ENCODE data around the gene SLAIN2.

Gene SLAIN2

GRCh38 chr4:48461000-48461399 lies 119.7 kb downstream of the SLAIN2 start:
- TF ChIP-seq, protein P1, sequence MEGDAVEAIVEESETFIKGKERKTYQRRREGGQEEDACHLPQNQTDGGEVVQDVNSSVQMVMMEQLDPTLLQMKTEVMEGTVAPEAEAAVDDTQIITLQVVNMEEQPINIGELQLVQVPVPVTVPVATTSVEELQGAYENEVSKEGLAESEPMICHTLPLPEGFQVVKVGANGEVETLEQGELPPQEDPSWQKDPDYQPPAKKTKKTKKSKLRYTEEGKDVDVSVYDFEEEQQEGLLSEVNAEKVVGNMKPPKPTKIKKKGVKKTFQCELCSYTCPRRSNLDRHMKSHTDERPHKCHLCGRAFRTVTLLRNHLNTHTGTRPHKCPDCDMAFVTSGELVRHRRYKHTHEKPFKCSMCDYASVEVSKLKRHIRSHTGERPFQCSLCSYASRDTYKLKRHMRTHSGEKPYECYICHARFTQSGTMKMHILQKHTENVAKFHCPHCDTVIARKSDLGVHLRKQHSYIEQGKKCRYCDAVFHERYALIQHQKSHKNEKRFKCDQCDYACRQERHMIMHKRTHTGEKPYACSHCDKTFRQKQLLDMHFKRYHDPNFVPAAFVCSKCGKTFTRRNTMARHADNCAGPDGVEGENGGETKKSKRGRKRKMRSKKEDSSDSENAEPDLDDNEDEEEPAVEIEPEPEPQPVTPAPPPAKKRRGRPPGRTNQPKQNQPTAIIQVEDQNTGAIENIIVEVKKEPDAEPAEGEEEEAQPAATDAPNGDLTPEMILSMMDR (IDR thresholded peaks at IDR 0.05; ENCODE audit: low read depth, low read length): no peak
- no peak for DNase-seq (ENCODE audit: low read depth in 2 of 2)
- no peak overlapping the region for H3K4me3 ChIP-seq (replicated peaks in 1 of 2; ENCODE audit: low read depth in 2 of 2, low read length in 2 of 2)

DNA sequence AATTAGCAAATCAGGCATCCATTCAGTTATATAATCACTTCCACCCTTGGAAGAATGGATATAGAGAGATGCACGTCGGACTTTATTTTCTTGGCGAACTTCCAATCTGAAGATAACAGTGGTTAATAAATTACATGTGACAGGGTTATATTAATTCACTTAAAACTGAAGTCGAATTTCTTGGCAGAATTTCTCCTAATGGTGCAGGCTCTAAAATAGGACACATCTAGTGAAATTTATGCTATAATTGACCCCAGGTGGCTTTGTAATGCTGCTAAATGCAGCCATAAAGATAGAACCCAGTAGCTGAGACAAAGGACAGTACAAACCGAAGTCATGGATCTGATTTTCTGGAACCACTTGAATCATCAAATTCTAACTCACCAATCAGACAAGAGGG lies 121.0 kb downstream of the SLAIN2 start:
- DNase-seq (ENCODE audit: low read depth in 2 of 2): no peak
- no peak overlapping the region for H3K4me3 ChIP-seq (replicated peaks in 1 of 2; ENCODE audit: low read depth in 2 of 2, low read length in 2 of 2)
- TF ChIP-seq, protein P1 (IDR thresholded peaks at IDR 0.05; ENCODE audit: low read depth, low read length): no peak

GRCh38 chr4:48467442-48467841 lies 126.1 kb downstream of the SLAIN2 start:
- no peak for DNase-seq (ENCODE audit: low read depth in 2 of 2)
- H3K4me3 ChIP-seq (replicated peaks in 1 of 2; ENCODE audit: low read depth in 2 of 2, low read length in 2 of 2): no peak overlapping the region
- TF ChIP-seq, protein P1 (IDR thresholded peaks at IDR 0.05; ENCODE audit: low read depth, low read length): no peak

GRCh38 chr4:48467891-48468290 lies 126.6 kb downstream of the SLAIN2 start:
- DNase-seq (ENCODE audit: low read depth in 2 of 2): no peak
- TF ChIP-seq, protein P1 (IDR thresholded peaks at IDR 0.05; ENCODE audit: low read depth, low read length): no peak
- no peak overlapping the region for H3K4me3 ChIP-seq (replicated peaks in 1 of 2; ENCODE audit: low read depth in 2 of 2, low read length in 2 of 2)

GRCh38 chr4:48470137-48470536 lies 128.8 kb downstream of the SLAIN2 start:
- no peak for DNase-seq (ENCODE audit: low read depth in 2 of 2)
- H3K4me3 ChIP-seq (replicated peaks in 1 of 2; ENCODE audit: low read depth in 2 of 2, low read length in 2 of 2): no peak overlapping the region
- TF ChIP-seq, protein P1 (IDR thresholded peaks at IDR 0.05; ENCODE audit: low read depth, low read length): no peak

DNA sequence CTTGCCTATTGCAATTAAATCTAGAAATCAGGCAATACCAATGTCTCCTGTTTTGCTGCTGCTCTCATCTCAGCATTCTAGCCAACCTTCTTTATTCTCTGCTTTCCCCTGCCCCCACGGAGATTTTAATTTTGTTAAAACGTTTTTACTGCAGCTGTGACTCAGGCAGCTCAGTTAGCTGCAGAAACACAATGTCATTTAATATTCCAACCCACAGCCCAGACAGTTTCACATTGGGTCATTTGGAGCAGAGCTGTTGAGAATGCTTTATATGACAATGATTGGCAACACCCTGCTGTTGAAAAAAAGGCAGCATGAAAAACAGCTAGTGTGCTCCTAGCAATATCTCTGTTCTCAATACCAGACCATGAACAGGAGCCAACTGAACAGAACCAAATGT lies 129.2 kb downstream of the SLAIN2 start:
- TF ChIP-seq, protein P1 (IDR thresholded peaks at IDR 0.05; ENCODE audit: low read depth, low read length): no peak
- H3K4me3 ChIP-seq (replicated peaks in 1 of 2; ENCODE audit: low read depth in 2 of 2, low read length in 2 of 2): no peak overlapping the region
- no peak for DNase-seq (ENCODE audit: low read depth in 2 of 2)

- DNase-seq (ENCODE audit: low read depth in 2 of 2): no peak
- no peak overlapping the region for H3K4me3 ChIP-seq (replicated peaks in 1 of 2; ENCODE audit: low read depth in 2 of 2, low read length in 2 of 2)
- TF ChIP-seq, protein P1 (IDR thresholded peaks at IDR 0.05; ENCODE audit: low read depth, low read length): no peak
These were observed 131.5 kb downstream of the SLAIN2 start for GRCh38 chr4:48472794-48473193.
